Measurements from ENCODE around the gene DNAJC16.

Gene DNAJC16

DNA sequence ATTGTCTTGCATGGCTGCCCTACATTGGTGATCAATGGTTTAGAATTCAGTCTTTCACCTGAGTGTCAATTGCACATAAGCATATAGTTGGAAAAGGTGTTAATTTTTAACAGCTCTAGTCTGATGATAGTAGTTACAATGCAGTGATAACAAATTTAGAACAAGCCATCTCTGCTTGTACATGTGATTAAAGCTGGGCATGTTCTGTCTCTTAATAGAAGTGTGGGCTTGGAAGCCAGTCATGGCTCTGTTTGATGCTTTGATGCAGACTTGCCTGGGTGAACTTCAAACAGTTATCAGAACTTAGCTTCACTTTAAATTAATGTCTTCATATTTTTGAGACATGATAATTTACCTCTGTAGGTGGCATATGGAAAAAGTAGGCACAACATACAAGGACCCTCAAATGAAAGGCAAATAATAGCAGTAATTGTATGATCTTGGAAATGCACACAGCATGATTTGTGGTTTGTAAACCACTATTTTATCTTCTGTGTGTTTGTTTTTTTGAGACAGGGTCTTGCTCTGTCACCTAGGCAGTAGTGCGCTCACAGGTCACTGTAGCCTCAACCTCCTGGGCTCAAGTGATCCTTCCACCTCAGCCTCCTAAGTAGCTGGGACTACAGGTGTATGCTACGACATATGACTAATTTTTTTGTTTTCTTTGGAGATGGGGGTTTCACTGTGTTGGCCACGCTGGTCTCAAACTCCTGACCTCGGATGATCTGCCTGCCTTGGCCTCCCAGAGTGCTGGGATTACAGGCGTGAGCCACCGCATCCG is 94.4 kb downstream of the DNAJC16 start:
- DNase-seq (ENCODE audit: low read depth) = no peak

DNA sequence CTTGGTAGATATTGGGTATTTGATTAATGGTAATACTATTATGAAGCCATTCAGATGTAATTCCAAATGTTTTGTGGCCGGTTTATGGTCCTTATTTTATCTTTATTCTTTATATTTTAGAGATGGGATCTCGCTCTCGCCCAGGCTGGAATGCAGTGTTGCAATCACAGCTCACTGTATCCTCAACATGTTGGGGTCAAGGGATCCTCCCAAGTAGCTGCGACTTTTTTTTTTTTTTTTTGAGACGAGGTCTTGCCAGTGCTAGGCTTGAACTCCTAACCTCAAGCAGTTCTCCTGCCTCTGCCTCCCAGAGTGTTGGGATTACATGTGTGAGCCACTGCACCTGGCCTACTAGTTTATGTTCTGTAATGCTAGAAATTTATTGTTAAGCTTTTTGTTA is 95.3 kb downstream of the DNAJC16 start:
- DNase-seq (ENCODE audit: low read depth) = no peak

DNA sequence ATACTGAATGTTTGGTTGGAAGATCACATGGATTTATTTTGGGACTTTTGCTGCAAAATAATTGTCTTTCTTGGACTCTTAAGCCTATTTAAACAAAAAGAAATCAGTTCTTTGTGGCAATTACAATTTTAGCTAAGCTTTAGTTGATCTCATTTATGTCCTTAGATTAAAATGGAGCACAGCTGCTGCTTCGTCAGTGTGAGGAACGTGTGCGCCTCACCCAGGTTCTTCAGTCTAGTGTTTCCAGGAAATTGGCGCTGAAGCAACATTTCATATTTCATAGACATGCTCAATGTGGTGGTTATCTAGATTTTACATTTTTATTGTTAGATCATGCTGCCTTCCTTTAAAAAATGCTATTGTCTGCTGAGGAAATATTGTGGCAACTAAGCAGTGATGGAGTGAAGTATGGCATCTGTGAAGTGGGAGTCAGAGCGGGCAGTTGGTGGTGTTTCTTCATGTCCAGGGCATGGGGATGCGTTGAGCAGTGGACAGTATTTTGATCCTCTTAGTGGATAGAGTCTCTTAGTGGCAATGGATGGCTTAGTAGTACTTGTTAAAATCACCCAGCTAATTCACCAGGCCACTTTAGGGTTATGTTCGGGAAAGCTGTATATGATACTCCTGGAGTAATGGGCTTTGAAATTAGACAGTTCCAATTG is 96.2 kb downstream of the DNAJC16 start:
- no peak for DNase-seq (ENCODE audit: low read depth)

DNA sequence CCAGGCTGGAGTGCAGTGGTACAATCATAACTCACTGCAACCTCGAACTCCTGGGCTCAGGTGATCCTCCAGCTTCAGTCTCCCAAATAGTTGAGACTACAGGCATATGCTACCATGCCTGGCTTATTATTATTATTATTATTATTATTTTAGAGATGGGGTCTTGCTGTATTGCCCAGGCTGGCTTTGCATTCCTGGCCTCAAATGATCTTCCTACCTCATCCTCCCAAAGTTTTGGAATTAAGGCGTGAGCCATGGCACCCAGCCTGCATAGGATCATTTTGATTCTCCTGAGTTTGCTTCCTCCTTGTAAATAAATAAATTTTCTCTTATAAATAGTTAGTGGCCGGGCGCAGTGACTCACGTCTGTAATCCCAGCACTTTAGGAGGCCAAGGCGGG is 96.8 kb downstream of the DNAJC16 start:
- no peak for DNase-seq (ENCODE audit: low read depth)

DNA sequence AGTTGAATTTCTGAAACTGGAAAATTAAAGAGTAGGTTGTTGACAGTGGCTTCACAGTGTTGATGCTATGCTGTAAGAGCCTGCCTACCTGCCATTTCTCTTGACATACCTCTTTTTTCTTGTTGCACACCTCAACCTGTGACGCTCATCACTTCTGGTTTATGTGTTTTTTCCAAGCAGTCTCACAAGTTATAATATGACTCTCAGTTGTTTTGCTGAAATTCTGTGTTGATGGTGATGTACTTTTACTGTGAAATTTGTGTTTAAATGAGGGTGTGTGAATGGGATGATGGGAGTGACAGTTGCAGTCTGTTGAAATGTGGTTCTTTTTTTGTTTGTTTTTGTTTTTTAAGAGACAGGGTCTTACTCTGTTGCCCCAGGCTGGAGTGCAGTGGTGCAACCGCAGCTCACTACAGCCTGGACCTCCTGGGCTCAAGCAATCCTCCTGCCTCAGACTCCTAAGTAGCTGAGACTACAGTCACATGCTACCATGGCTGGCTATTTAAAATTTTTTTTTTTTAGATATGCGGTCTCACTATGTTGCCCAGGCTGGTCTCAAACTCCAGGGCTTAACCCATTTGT is 97.6 kb downstream of the DNAJC16 start:
- no peak for DNase-seq (ENCODE audit: low read depth)

DNA sequence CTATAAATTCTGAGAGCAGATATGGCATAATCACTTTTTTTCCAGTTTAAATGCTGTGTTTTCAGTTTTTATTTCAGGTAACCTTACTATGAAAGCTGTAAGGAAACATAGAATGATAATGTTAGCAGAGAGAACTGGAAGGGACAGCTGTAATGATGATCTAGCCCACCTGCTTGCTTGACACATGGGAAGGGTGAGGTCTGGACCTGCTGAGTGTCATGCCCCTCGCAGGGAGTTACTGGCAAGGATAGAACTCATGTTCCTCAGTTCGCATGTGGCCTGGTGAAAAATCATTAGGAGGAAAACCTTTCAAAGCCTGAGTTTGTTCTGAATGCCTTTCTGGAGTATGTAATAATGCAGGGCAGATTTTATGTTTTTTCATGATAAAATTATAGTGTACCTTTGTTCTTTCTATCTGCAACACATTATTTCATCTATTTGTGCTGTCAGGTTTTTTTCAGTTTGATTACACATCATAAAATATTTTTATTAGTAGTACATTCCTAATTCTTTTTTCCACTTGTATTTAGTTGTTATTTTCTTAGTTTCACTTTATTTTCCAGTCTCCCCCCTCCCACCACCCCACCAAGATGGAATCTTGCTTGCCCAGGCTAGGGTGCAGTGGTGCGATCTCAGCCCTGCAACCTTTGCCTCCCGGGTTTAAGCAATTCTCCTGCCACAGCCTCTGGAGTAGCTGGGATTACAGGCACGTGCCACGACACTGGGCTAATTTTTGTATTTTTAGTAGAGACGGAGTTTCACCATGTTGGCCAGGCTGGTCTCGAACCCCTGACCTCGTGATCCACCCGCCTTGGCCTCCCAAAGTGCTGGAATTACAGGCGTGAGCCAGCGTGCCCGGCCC is 98.6 kb downstream of the DNAJC16 start:
- DNase-seq (ENCODE audit: low read depth) = no peak

Measured in stimulated activated CD8-positive, alpha-beta memory T cell treated with anti-CD3 and anti-CD28 coated beads, Interleukin-15, amount 100 ng/mL, for 24 hours (primary cell).